BLaER1 (cell line): ENCODE results near the gene PLET1.

Experiments used
- H3K27ac ChIP-seq: shearing (Covaris generic); formaldehyde crosslinking; 2 replicates; pipeline ENCODE4 v1.8.1; 2022
- H3K27me3 ChIP-seq: shearing (Covaris generic); formaldehyde crosslinking; 2 replicates; pipeline ENCODE4 v1.8.1; 2022
- H3K36me3 ChIP-seq: shearing (Covaris generic); formaldehyde crosslinking; 2 replicates; pipeline ENCODE4 v1.8.1; 2022
- H3K4me1 ChIP-seq: shearing (Covaris generic); formaldehyde crosslinking; 2 replicates; pipeline ENCODE4 v1.8.1; 2022
- H3K4me2 ChIP-seq: shearing (Covaris generic); formaldehyde crosslinking; 2 replicates; pipeline ENCODE4 v1.8.1; 2022
- H3K4me3 ChIP-seq: shearing (Covaris generic); formaldehyde crosslinking; 2 replicates; pipeline ENCODE4 v1.8.1; 2022
- H3K9ac ChIP-seq: shearing (Covaris generic); formaldehyde crosslinking; 2 replicates; pipeline ENCODE4 v1.8.1; 2022
- H3K9me3 ChIP-seq: shearing (Covaris generic); formaldehyde crosslinking; 2 replicates; pipeline ENCODE4 v1.8.1; 2022
- H4K20me1 ChIP-seq: shearing (Covaris generic); formaldehyde crosslinking; 2 replicates; pipeline ENCODE4 v1.8.1; 2022
- Cebpa-rat ChIP-seq: shearing (Covaris generic); IDR thresholded peaks from 2 replicates; pipeline ENCODE4 v1.8.1; 2022

PLET1 gene

GRCh38 chr11:112228706-112229105 lies 32.0 kb downstream of the PLET1 start:
- H3K4me2 ChIP-seq: 0 out of 2 replicates have a peak overlapping the region, but pooled peaks have one; percentile 92

GRCh38 chr11:112227471-112227870 lies 33.2 kb downstream of the PLET1 start:
- Histone ChIP-seq H3K9me3 (no peaks in the 10 kb centered on the region), H3K4me3 (peak overlapping the region; percentile 76), H3K4me1 (peaks cover 14% of the 10 kb centered on the region), H3K36me3 (peaks cover 33% of the 10 kb centered on the region), H4K20me1 (no peaks in the 10 kb centered on the region; the same call in 1 of the 2 replicates), H3K27me3 (no peaks in the 10 kb centered on the region), H3K27ac (peak overlapping the region; percentile 86; the same call in 1 of the 2 replicates), H3K4me2 (peak overlapping the region; percentile 92), H3K9ac (peak overlapping the region; percentile 88)
- TF ChIP-seq Cebpa-rat: no peak

More at GRCh38 chr11:112228706-112229105, 32.0 kb downstream of the PLET1 start:
- H3K4me3 ChIP-seq: no peak overlapping the region
- peaks cover 39% of the 10 kb centered on the region for H3K36me3 ChIP-seq
- no peaks in the 10 kb centered on the region for H3K9me3 ChIP-seq
- no peaks in the 10 kb centered on the region for H3K27me3 ChIP-seq
- no peaks in the 10 kb centered on the region; the same call in 1 of the 2 replicates for H4K20me1 ChIP-seq
- TF ChIP-seq Cebpa-rat: no peak
- no peak overlapping the region for H3K9ac ChIP-seq
- peaks cover 14% of the 10 kb centered on the region for H3K4me1 ChIP-seq
- no peak overlapping the region for H3K27ac ChIP-seq

DNA sequence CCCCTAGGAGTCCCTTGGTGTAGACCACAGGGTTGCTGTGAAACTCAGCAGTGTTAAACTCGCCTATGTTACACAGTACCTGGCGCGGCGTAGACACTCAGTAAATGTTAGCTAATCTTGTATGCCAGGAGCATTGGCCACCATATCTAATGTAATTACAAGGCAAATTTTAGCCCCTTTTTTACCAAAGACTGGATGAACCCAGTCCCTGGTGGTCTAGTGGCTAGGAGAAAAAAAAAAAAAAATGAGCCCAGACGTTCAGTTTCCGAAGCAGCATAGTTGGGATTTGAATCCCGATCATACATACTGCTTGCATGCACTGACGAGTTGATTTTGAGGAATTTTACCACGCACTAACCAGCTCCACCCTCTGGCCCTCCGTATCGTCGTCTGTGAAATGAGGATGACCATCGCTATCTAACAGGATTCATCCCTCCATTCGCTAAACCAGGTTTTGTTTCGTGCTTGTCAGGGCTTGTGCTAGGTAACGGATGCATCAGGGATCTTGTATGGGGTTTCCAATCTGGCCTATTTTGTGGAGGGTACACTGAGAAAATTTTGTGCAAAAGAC lies 33.7 kb downstream of the PLET1 start:
- no peaks in the 10 kb centered on the region; the same call in 1 of the 2 replicates for H4K20me1 ChIP-seq
- H3K4me2 ChIP-seq: peak overlapping the region; percentile 92
- peak overlapping the region; percentile 88 for H3K9ac ChIP-seq
- peak overlapping the region; percentile 86 for H3K27ac ChIP-seq
- H3K4me3 ChIP-seq: peak overlapping the region; percentile 76
- H3K27me3 ChIP-seq: no peaks in the 10 kb centered on the region
- TF ChIP-seq Cebpa-rat: no peak
- H3K4me1 ChIP-seq: peaks cover 14% of the 10 kb centered on the region
- H3K9me3 ChIP-seq: no peaks in the 10 kb centered on the region
- H3K36me3 ChIP-seq: peaks cover 31% of the 10 kb centered on the region

DNA sequence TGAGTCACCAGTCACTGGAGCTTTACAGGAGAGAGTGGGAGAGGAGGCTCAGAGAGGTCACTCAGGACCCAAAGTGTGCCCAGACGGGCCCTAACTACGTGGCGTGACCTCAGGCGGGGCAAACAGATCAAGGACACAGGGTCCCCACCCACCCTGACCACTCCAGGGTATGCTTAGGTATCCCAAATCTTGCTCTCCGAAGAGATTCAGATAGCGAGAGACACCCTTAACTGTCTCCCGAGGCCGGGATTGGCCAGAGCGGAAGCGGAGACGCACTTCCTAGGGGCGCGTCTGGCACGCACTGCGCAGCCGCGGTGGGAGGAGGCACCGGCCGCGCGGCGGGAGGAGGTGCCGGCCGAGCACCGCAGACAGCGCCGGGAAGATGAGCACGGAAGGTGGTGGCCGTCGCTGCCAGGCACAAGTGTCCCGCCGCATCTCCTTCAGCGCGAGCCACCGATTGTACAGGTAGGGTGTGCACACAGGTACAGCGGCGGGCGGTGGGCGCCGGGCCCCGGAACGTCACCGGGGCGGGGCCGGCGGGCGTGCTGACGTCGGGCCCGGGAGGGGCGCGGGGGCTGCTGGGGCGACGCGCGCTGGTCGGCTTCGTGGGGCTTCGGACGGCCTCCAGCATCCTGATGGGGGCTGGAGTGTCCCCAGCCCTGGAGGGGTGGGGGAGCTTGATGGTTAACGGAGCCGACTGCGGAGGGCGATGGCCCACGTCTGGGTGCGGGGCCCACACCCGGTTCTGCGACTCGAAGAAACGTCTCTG lies 34.4 kb downstream of the PLET1 start, which contains the start of gene PTS:
Gene PTS, plus strand, starts transcription at position 367 of the 769 bp plus-strand sequence. Its CDS starts 16 bp downstream, at position 383.
- H3K9me3 ChIP-seq: no peaks in the 10 kb centered on the region
- no peaks in the 10 kb centered on the region; the same call in 1 of the 2 replicates for H4K20me1 ChIP-seq
- no peaks in the 10 kb centered on the region for H3K27me3 ChIP-seq
- H3K36me3 ChIP-seq: peaks cover 30% of the 10 kb centered on the region
- no peak for TF ChIP-seq Cebpa-rat
- peak within 1 kb of the TSS; percentile 86 for H3K27ac ChIP-seq
- peak within 1 kb of the TSS; percentile 76 for H3K4me3 ChIP-seq
- H3K4me2 ChIP-seq: peak within 1 kb of the TSS; percentile 92
- peaks cover 14% of the 10 kb centered on the region for H3K4me1 ChIP-seq
- peak within 1 kb of the TSS; percentile 88 for H3K9ac ChIP-seq

GRCh38 chr11:112225753-112226061 lies 35.0 kb downstream of the PLET1 start:
- H3K27ac ChIP-seq: peak overlapping the region; percentile 86
- H3K36me3 ChIP-seq: peaks cover 25% of the 10 kb centered on the region
- no peaks in the 10 kb centered on the region for H3K27me3 ChIP-seq
- no peaks in the 10 kb centered on the region for H3K9me3 ChIP-seq
- peak overlapping the region; percentile 88 for H3K9ac ChIP-seq
- no peak for TF ChIP-seq Cebpa-rat
- peak overlapping the region; percentile 90 for H3K4me2 ChIP-seq
- H4K20me1 ChIP-seq: no peaks in the 10 kb centered on the region; the same call in 1 of the 2 replicates
- H3K4me1 ChIP-seq: peaks cover 14% of the 10 kb centered on the region
- H3K4me3 ChIP-seq: peak overlapping the region; percentile 76

- peaks cover 14% of the 10 kb centered on the region for H3K4me1 ChIP-seq
- H3K27ac ChIP-seq: no peak overlapping the region
- H3K4me2 ChIP-seq: no peak overlapping the region
- H3K4me3 ChIP-seq: no peak overlapping the region
- H4K20me1 ChIP-seq: no peaks in the 10 kb centered on the region; the same call in 1 of the 2 replicates
- no peaks in the 10 kb centered on the region for H3K27me3 ChIP-seq
- no peak for TF ChIP-seq Cebpa-rat
- no peaks in the 10 kb centered on the region for H3K9me3 ChIP-seq
- H3K36me3 ChIP-seq: peaks cover 8% of the 10 kb centered on the region; the same call in 1 of the 2 replicates
- H3K9ac ChIP-seq: no peak overlapping the region
Observed at GRCh38 chr11:112223754-112224532, 36.7 kb downstream of the PLET1 start.

- H3K4me3 ChIP-seq: no peak overlapping the region
- no peak for TF ChIP-seq Cebpa-rat
- H3K9me3 ChIP-seq: no peaks in the 10 kb centered on the region
- peaks cover 12% of the 10 kb centered on the region for H3K4me1 ChIP-seq
- no peaks in the 10 kb centered on the region; the same call in 1 of the 2 replicates for H3K36me3 ChIP-seq
- H3K27ac ChIP-seq: no peak overlapping the region
- H3K27me3 ChIP-seq: no peaks in the 10 kb centered on the region
- no peak overlapping the region for H3K9ac ChIP-seq
- no peaks in the 10 kb centered on the region; the same call in 1 of the 2 replicates for H4K20me1 ChIP-seq
- H3K4me2 ChIP-seq: no peak overlapping the region
Observed at GRCh38 chr11:112223121-112223520, 37.5 kb downstream of the PLET1 start.

- Histone ChIP-seq H3K27ac (no peak overlapping the region), H3K9ac (no peak overlapping the region)
- no peak for TF ChIP-seq Cebpa-rat
Observed at GRCh38 chr11:112222303-112222702, 38.4 kb downstream of the PLET1 start.

DNA sequence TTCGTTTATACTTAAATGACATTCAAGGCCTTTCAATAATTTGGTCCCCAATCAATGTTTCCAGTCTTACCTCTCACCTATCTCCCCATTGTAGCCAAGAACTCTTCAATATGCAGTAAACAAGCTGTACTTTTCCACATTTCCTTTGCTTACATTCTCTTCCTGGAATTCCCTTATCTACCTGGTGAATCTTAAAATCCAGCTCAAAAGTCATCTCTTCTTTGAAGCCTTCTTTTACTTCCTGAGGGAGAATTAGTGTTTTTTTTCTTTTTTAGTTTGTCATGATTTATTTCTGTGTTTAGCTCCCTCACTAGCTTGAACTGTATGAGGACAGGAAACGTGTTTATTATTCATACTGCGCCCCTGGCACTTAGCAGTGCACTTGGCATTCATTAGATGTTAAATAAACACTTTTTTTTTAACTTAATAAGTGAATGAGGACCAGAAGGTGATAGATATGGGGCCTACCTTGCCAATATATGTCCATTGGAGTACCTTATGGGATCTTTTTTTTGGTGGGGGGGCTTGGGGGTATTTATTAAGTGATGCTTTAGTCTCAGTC lies 39.3 kb downstream of the PLET1 start:
- H4K20me1 ChIP-seq: no peaks in the 10 kb centered on the region
- no peaks in the 10 kb centered on the region for H3K4me1 ChIP-seq
- H3K9ac ChIP-seq: no peak overlapping the region
- H3K36me3 ChIP-seq: no peaks in the 10 kb centered on the region
- no peak for TF ChIP-seq Cebpa-rat
- H3K27me3 ChIP-seq: no peaks in the 10 kb centered on the region
- H3K9me3 ChIP-seq: no peaks in the 10 kb centered on the region
- H3K4me3 ChIP-seq: no peak overlapping the region
- no peak overlapping the region for H3K27ac ChIP-seq
- no peak overlapping the region for H3K4me2 ChIP-seq

More at GRCh38 chr11:112222303-112222702, 38.4 kb downstream of the PLET1 start:
- Histone ChIP-seq H3K36me3 (no peaks in the 10 kb centered on the region), H3K27me3 (no peaks in the 10 kb centered on the region), H3K9me3 (no peaks in the 10 kb centered on the region), H3K4me3 (no peak overlapping the region), H3K4me2 (no peak overlapping the region), H4K20me1 (no peaks in the 10 kb centered on the region; the same call in 1 of the 2 replicates), H3K4me1 (peaks cover 4% of the 10 kb centered on the region)
